HFF-Myc (cell line): ENCODE results near the gene STRADA.
A peak's percentile ranks its signal among the peaks of the same experiment; 100 is the strongest.

ENCODE experiments used
- DNase-seq: peaks from one replicate; pipeline ENCODE4 v3.0.0-alpha.2; 2011; ENCODE audit warnings: low read depth; ENCODE audit errors: extremely low read depth
- H3K4me3 ChIP-seq: replicated peaks from 2 replicates; pipeline ENCODE4 v1.5.1; 2011; ENCODE audit warnings: low read depth, mild to moderate bottlenecking, control low read depth, low read length
- TF ChIP-seq, protein P1 (sequence below): IDR thresholded peaks from 2 replicates; pipeline ENCODE4 v1.5.1; 2012; ENCODE audit warnings: mild to moderate bottlenecking, low read depth, low read length, control low read depth; ENCODE audit errors: missing control alignments

Gene STRADA, protein sequence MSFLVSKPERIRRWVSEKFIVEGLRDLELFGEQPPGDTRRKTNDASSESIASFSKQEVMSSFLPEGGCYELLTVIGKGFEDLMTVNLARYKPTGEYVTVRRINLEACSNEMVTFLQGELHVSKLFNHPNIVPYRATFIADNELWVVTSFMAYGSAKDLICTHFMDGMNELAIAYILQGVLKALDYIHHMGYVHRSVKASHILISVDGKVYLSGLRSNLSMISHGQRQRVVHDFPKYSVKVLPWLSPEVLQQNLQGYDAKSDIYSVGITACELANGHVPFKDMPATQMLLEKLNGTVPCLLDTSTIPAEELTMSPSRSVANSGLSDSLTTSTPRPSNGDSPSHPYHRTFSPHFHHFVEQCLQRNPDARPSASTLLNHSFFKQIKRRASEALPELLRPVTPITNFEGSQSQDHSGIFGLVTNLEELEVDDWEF

DNA sequence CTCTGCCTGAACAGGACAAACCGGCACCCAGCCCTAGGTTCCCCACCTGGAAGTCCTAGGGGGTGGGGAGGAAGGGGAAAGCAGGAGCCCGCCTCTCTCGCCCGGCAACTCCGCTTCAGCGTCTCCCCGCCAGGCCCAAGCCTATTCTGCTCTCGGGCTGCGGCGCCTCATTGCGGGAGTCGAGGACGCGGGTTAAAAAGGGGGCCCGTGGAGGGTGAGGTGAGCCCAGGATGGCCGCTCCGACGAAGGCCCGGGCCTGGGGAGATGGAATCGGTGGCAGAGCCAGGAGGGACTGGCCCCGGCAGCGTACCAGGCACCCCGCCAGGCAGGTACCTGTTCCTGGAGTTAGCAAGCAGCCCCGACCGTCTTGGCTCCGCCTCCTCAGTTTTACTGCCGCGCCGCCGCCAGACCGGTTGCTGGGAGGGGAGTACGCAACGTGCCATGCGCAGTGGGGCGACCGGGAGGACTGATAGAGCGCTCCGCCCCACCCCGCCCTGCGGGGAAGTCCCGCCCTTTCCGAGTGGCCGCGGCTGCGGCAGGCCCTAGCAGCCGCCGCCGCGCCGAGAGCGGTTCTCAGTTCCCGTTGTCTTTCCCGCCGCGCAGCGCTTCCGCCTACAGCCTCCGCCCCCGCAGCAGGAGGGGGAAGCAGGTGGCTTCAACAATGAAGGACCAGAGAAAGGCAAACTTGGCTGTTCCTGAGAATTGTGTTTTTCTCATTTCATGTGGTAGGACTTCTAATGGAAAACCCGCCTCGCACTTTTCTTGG is at the start of gene STRADA:
Gene STRADA, minus strand, starts transcription at position 392 of the 766 bp plus-strand sequence. CDS start 13,430 bp downstream, outside the sequence.
- TF ChIP-seq, protein P1, sequence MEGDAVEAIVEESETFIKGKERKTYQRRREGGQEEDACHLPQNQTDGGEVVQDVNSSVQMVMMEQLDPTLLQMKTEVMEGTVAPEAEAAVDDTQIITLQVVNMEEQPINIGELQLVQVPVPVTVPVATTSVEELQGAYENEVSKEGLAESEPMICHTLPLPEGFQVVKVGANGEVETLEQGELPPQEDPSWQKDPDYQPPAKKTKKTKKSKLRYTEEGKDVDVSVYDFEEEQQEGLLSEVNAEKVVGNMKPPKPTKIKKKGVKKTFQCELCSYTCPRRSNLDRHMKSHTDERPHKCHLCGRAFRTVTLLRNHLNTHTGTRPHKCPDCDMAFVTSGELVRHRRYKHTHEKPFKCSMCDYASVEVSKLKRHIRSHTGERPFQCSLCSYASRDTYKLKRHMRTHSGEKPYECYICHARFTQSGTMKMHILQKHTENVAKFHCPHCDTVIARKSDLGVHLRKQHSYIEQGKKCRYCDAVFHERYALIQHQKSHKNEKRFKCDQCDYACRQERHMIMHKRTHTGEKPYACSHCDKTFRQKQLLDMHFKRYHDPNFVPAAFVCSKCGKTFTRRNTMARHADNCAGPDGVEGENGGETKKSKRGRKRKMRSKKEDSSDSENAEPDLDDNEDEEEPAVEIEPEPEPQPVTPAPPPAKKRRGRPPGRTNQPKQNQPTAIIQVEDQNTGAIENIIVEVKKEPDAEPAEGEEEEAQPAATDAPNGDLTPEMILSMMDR = no peak
- H3K4me3 ChIP-seq = peak within 1 kb of the TSS; percentile 71
- DNase-seq = peak; percentile 90

DNA sequence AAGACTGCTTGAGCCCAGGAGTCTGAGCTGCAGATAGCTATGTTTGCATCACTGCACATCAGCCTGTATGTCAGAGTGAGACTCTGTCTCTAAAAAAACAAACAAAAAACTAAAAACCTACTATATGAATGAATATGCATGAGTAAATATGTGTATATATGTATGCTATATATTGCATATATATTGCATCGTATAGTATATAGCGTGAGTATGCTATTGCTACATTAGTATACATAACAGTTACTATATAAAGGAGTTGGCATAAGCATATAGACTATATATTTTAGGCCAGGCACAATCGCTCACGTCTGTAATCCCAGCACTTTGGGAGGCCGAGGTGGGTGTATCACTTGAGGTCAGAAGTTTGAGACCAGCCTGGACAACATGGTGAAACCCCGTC is 48.5 kb upstream of the STRADA start:
- no peak for DNase-seq
- H3K4me3 ChIP-seq = no peak overlapping the region
- TF ChIP-seq, protein P1 = no peak

DNA sequence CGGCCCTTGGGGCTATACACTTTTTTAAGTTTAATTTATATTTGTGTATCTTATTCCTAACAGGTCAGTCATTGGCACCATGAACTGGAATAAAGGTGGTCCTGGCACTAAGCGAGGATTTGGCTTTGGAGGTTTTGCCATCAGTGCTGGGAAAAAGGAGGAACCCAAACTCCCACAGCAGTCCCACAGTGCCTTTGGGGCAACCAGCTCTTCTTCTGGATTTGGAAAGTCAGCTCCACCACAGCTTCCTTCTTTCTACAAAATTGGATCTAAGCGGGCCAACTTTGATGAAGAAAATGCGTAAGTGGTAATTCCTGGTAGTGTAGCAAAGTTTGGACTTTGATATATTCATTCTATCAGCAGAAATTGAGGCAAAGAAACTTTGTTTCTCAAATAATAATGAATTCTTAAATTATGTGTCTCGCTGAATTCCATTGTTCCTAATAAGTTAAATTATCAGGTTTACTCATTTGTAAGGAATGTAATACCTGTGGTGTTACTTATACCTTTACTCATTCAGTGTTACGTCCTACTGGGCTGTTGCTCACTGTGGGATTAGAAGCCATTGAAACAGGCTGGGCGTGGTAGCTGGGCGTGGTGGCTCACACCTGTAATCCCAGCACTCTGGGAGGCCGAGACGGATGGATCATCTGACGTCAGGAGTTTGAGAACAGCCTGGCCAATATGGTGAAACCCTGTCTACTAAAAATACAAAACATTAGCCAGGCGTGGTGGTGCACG is 45.5 kb upstream of the STRADA start:
- TF ChIP-seq, protein P1 = no peak
- no peak for DNase-seq
- no peak overlapping the region for H3K4me3 ChIP-seq

DNA sequence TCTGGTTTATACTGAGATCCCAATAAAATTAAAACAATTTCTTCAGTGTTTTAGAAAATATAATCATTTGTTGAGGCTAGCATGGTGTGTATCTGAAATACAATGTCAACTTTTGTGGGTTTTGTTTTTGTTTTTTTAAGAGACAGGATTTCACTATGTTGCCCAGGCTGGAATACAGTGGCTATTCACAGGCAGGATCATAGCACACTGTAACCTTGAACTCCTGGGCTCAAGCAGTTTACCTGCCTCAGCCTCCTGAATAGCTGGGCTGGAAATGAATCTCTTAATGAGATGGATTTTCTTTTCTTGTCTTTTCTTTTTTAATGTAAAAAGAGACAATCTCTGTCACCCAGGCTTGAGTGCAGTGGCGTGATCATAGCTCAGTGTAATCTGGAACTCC is 44.5 kb upstream of the STRADA start:
- no peak for DNase-seq
- TF ChIP-seq, protein P1 = no peak
- no peak overlapping the region for H3K4me3 ChIP-seq

DNA sequence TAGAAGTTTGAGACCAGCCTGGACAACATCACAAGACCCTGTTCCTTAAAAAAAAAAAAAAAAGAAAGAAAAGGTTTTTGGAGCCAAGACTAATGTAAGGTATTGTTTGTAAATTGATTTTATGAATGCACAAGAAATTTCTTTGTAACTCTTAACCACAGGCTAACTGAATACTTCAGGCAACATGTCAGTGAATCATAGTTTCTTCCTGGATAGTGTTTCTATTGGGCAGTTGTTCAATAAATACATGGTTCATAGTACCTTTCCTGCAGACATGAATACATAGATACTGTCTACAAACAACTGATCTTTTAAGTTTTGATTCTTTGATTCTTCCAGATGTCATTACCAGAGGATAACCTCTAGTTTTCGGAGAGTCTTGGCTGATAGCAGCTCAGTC is 44.0 kb upstream of the STRADA start:
- TF ChIP-seq, protein P1 = no peak
- DNase-seq = no peak
- no peak overlapping the region for H3K4me3 ChIP-seq

DNA sequence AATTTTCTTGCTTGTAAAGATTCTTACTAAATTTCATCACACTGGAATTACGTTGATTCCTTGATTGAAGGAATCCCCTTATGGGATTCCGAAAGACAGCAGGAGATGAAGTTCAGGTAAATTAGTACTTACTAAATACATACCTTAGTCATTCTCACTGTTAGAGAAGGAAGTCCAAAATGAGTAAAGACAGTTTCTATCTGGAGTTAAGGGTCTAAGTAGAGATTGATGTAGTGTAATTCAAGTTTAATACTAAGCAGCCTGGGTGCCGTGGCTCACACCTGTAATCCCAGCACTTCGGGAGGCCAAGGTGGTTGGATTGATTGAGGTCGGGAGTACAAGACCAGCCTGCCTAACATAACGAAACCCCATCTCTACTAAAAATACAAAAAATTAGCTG is 41.9 kb upstream of the STRADA start:
- no peak for DNase-seq
- TF ChIP-seq, protein P1 = no peak
- no peak overlapping the region for H3K4me3 ChIP-seq
